ENCODE data around the gene SNX10.

DNA sequence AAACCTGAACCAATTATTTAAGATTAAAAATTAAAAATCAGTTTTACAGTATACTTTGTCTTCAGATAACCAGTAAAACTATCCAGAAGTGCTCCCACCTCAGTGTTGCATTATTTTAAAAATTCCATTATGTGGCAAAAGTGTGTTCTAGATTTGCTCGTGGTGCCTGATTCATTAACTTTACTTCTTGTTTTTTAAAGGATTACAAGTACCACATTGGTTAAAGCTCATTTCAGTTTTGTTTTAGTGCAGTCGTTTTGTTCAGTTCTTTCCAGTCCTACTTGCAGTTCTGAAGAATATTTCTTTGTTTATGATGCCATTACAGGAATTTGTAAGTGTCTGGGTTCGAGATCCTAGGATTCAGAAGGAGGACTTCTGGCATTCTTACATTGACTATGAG is 69.0 kb downstream of the SNX10 start:
- TF ChIP-seq, protein P1, sequence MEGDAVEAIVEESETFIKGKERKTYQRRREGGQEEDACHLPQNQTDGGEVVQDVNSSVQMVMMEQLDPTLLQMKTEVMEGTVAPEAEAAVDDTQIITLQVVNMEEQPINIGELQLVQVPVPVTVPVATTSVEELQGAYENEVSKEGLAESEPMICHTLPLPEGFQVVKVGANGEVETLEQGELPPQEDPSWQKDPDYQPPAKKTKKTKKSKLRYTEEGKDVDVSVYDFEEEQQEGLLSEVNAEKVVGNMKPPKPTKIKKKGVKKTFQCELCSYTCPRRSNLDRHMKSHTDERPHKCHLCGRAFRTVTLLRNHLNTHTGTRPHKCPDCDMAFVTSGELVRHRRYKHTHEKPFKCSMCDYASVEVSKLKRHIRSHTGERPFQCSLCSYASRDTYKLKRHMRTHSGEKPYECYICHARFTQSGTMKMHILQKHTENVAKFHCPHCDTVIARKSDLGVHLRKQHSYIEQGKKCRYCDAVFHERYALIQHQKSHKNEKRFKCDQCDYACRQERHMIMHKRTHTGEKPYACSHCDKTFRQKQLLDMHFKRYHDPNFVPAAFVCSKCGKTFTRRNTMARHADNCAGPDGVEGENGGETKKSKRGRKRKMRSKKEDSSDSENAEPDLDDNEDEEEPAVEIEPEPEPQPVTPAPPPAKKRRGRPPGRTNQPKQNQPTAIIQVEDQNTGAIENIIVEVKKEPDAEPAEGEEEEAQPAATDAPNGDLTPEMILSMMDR (IDR thresholded peaks at IDR 0.05) = no peak
- TF ChIP-seq POLR2A (IDR thresholded peaks at IDR 0.05) = no peak

All from body of pancreas (tissue), 4 donors.